Measurements from ENCODE around the gene XRCC3. TPM values are rescaled to one million over a fixed set of nuclear protein-coding genes. Genes with fewer than 3 reads are reported as not detected.

XRCC3 gene
- total and polyA plus RNA-seq, 4 donors: 1.7 to 14.1 (median 2.8) TPM

- DNase-seq (ENCODE audit: low spot score): no peak
- peaks cover 8 to 52% (median 35%) of the 10 kb centered on the region in 4 donors for H3K36me3 ChIP-seq (ENCODE audit: control insufficient read depth in 4 of 4, insufficient read depth in 3 of 4, low read depth in 1 of 4, low read length in 3 of 4)
- no peak overlapping the region for H3K4me3 ChIP-seq (ENCODE audit: low read depth in 1 of 3, low read length in 3 of 3)
- WGBS: 84% methylated on average over 3 of the region's 3 CpGs
- H3K4me1 ChIP-seq (ENCODE audit: control insufficient read depth in 4 of 4, insufficient read depth in 4 of 4, low read length in 3 of 4): no peaks in the 10 kb centered on the region
- H3K9ac ChIP-seq (ENCODE audit: low read depth in 1 of 2, low read length in 2 of 2): no peak overlapping the region
- no peak overlapping the region for H3K27ac ChIP-seq (ENCODE audit: low read depth in 1 of 2, low read length in 2 of 2)
- TF ChIP-seq REST (IDR thresholded peaks at IDR 0.05) (no peak), RAD21 (IDR thresholded peaks at IDR 0.05) (no peak), NR2F2 (IDR thresholded peaks at IDR 0.05) (no peak), EGR1 (IDR thresholded peaks at IDR 0.05; ENCODE audit: low read depth in 2 of 2) (no peak), ZBTB33 (IDR thresholded peaks at IDR 0.05) (no peak), RXRA (IDR thresholded peaks at IDR 0.05) (no peak), MAX (IDR thresholded peaks at IDR 0.05) (no peak), GABPA (IDR thresholded peaks at IDR 0.05 in 1 of 2, conservative IDR thresholded peaks at IDR 0.05 in 1 of 2) (no peak), SP1 (IDR thresholded peaks at IDR 0.05) (no peak), JUND (IDR thresholded peaks at IDR 0.05) (no peak), YY1 (IDR thresholded peaks at IDR 0.05) (no peak), FOXA1 (IDR thresholded peaks at IDR 0.05) (no peak), HNF4A (conservative IDR thresholded peaks at IDR 0.05) (no peak), ATF3 (IDR thresholded peaks at IDR 0.05) (no peak), CTCF (IDR thresholded peaks at IDR 0.05; ENCODE audit: low read depth, low read length, missing input control) (no peak), TAF1 (conservative IDR thresholded peaks at IDR 0.05) (no peak), FOXA2 (IDR thresholded peaks at IDR 0.05) (no peak), HNF4G (IDR thresholded peaks at IDR 0.05) (no peak)
- H3K27me3 ChIP-seq (ENCODE audit: control insufficient read depth in 4 of 4, insufficient read depth in 4 of 4, low read length in 3 of 4): no peaks in the 10 kb centered on the region
- H3K9me3 ChIP-seq (ENCODE audit: control insufficient read depth in 4 of 4, low read length in 3 of 4): no peaks in the 10 kb centered on the region
Observed at GRCh38 chr14:103668117-103668516, 47.1 kb downstream of the XRCC3 start.

All from liver (tissue), 9 donors.